Hematopoietic multipotent progenitor cell treated with erythropoietin and hydrocortisone succinate and interleukin-3 and kit ligand, for 6 days (in vitro differentiated cells): ENCODE results near the gene RNF168.
"Not testable (repeated sequence)": the region's sequence is repeated elsewhere in the genome, so short reads cannot be mapped to it uniquely, and the experiment has no call there.

Source experiments
- DNase-seq: peaks from one replicate; pipeline ENCODE4 v3.0.0-alpha.2; 2015

RNF168 gene

GRCh38 chr3:196463804-196464203 lies 39.8 kb downstream of the RNF168 start:
- no peak for DNase-seq

GRCh38 chr3:196463478-196463756 lies 40.2 kb downstream of the RNF168 start:
- DNase-seq: no peak

GRCh38 chr3:196462680-196463477 lies 40.7 kb downstream of the RNF168 start:
- not testable (repeated sequence) for DNase-seq

- no peak for DNase-seq
Measured at GRCh38 chr3:196458063-196458462, 45.5 kb downstream of the RNF168 start.

GRCh38 chr3:196457470-196457869 lies 46.1 kb downstream of the RNF168 start:
- DNase-seq: peak; percentile 73

- DNase-seq: no peak
Measured at GRCh38 chr3:196454935-196455334, 48.6 kb downstream of the RNF168 start.

GRCh38 chr3:196445391-196445790 lies 58.2 kb downstream of the RNF168 start:
- peak; percentile 49 for DNase-seq

- DNase-seq: no peak
Measured at GRCh38 chr3:196444500-196444894, 59.1 kb downstream of the RNF168 start.

- no peak for DNase-seq
Measured at GRCh38 chr3:196440696-196441095, 62.9 kb downstream of the RNF168 start.

GRCh38 chr3:196440041-196440537 lies 63.5 kb downstream of the RNF168 start:
- no peak for DNase-seq

- DNase-seq: peak; percentile 97
Measured at GRCh38 chr3:196432137-196432879, 71.3 kb downstream of the RNF168 start, which contains the start of gene UBXN7. UBXN7 (minus strand) TSS chr3:196432427; CDS start chr3:196432399, 28 bp downstream.

- DNase-seq: peak; percentile 70
Measured at GRCh38 chr3:196431181-196432136, 72.1 kb downstream of the RNF168 start.

GRCh38 chr3:196428041-196428440 lies 75.5 kb downstream of the RNF168 start:
- DNase-seq: no peak

- DNase-seq: not testable (repeated sequence)
Measured at GRCh38 chr3:196424421-196424820, 79.1 kb downstream of the RNF168 start.

GRCh38 chr3:196423044-196423781 lies 80.4 kb downstream of the RNF168 start:
- peak; percentile 76 for DNase-seq

- DNase-seq: not testable (repeated sequence)
Measured at GRCh38 chr3:196421668-196422067, 81.9 kb downstream of the RNF168 start.

- no peak for DNase-seq
Measured at GRCh38 chr3:196419386-196419785, 84.2 kb downstream of the RNF168 start.
